Measurements from ENCODE around the gene PPAT. TPM values are rescaled to one million over a fixed set of nuclear protein-coding genes. Genes with fewer than 3 reads are reported as not detected.

The PPAT gene
- total and polyA plus RNA-seq, 11 donors = 0.65 to 6.5 (median 3.7) TPM

DNA sequence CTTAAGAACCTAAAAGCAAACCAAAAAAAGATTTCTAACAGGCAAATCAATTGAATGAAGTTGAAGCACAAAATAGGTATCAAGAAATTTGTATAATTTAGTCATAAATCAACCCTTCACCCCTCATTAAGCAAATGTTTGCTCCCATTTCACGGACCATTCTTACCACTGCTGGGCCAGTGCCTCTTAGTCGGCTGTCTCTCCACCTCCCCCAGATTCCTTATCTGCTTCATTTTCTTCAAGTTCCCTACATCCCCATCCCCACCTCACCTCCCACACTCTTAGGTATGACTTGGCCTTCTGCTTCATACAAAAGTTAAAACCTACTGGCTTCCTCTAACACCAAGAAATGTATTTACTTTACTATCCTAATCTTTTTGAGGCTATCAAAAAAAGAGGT is 60.0 kb downstream of the PPAT start:
- intact Hi-C loops (cut with DNase I) = no loop called here
- Histone ChIP-seq H3K27ac (no peak overlapping the region), H3K36me3 (peaks cover 0 to 46% (median 28%) of the 10 kb centered on the region in 9 donors), H3K9me3 (no peaks in the 10 kb centered on the region), H3K27me3 (no peaks in the 10 kb centered on the region), H3K4me1 (peaks cover 0 to 6% (median 0%) of the 10 kb centered on the region in 12 donors), H3K4me3 (no peak overlapping the region)
- WGBS, 4 donors = 78 to 80% (median 78%) methylated on average over 2 of the region's 2 CpGs
- no peak for DNase-seq
- no peak for ATAC-seq
- TF ChIP-seq, protein P1, sequence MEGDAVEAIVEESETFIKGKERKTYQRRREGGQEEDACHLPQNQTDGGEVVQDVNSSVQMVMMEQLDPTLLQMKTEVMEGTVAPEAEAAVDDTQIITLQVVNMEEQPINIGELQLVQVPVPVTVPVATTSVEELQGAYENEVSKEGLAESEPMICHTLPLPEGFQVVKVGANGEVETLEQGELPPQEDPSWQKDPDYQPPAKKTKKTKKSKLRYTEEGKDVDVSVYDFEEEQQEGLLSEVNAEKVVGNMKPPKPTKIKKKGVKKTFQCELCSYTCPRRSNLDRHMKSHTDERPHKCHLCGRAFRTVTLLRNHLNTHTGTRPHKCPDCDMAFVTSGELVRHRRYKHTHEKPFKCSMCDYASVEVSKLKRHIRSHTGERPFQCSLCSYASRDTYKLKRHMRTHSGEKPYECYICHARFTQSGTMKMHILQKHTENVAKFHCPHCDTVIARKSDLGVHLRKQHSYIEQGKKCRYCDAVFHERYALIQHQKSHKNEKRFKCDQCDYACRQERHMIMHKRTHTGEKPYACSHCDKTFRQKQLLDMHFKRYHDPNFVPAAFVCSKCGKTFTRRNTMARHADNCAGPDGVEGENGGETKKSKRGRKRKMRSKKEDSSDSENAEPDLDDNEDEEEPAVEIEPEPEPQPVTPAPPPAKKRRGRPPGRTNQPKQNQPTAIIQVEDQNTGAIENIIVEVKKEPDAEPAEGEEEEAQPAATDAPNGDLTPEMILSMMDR (IDR thresholded peaks at IDR 0.05) = no peak
- no peak for TF ChIP-seq POLR2A (IDR thresholded peaks at IDR 0.05)

DNA sequence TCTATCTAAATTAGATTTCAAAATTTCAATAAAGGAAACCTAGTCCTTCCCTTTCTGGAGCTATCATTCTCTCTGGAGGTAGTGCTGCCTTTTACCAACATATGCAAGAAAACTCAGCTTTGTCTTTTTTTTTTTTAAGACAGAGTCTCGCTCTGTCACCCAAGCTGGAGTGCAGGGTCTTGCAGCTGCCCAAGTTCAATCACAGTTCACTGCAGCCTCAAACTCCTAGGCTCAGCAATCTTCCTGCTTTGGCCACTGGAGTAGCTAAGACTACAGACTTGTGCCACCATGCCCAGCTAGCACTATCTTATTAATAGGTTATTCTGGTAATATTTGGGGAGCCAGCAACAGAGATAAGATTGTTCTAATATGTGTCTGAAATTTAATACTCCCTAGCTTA is 60.5 kb downstream of the PPAT start:
- H3K4me3 ChIP-seq = no peak overlapping the region
- TF ChIP-seq POLR2A (IDR thresholded peaks at IDR 0.05) = no peak
- TF ChIP-seq, protein P1 (IDR thresholded peaks at IDR 0.05) = no peak
- ATAC-seq = no peak
- H3K27me3 ChIP-seq = no peaks in the 10 kb centered on the region
- 87 to 98% (median 88%) methylated on average over 1 of the region's 1 CpG for whole genome bisulfite sequencing, 4 donors
- H3K36me3 ChIP-seq = peaks cover 0 to 44% (median 28%) of the 10 kb centered on the region in 9 donors
- peaks cover 0 to 6% (median 0%) of the 10 kb centered on the region in 12 donors for H3K4me1 ChIP-seq
- DNase-seq = no peak
- intact Hi-C loops (cut with DNase I) = no loop called here
- no peak overlapping the region for H3K27ac ChIP-seq
- no peaks in the 10 kb centered on the region for H3K9me3 ChIP-seq

DNA sequence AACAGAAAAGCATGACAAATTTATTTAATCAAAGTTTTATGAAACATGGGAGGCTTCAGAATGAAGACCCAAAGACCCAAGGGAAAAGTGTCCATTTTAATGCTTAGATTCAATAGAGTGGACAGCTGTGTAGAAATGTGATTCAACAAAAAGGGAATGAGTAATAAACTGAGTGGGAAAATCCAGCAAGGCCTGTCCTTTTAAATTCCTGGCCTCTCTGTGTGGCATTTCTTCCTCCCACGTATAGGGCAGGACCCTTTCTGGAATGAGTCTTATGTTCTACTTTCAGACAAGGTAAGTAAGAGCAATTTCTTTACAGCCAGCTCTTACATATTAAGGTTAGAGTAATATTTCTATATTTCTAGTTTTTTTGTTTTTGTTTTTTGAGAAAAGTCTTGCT is 62.6 kb downstream of the PPAT start:
- ATAC-seq = no peak
- Histone ChIP-seq H3K4me3 (no peak overlapping the region), H3K27ac (no peak overlapping the region), H3K27me3 (no peaks in the 10 kb centered on the region), H3K9me3 (no peaks in the 10 kb centered on the region), H3K36me3 (peaks cover 0 to 43% (median 31%) of the 10 kb centered on the region in 9 donors), H3K4me1 (peaks cover 0 to 6% (median 0%) of the 10 kb centered on the region in 12 donors)
- intact Hi-C loops (cut with DNase I) = no loop called here
- 0 to 86% (median 21%) methylated on average over 1 of the region's 1 CpG for WGBS, 4 donors
- TF ChIP-seq, protein P1 (IDR thresholded peaks at IDR 0.05) = no peak
- TF ChIP-seq POLR2A (IDR thresholded peaks at IDR 0.05) = no peak
- DNase-seq = no peak

DNA sequence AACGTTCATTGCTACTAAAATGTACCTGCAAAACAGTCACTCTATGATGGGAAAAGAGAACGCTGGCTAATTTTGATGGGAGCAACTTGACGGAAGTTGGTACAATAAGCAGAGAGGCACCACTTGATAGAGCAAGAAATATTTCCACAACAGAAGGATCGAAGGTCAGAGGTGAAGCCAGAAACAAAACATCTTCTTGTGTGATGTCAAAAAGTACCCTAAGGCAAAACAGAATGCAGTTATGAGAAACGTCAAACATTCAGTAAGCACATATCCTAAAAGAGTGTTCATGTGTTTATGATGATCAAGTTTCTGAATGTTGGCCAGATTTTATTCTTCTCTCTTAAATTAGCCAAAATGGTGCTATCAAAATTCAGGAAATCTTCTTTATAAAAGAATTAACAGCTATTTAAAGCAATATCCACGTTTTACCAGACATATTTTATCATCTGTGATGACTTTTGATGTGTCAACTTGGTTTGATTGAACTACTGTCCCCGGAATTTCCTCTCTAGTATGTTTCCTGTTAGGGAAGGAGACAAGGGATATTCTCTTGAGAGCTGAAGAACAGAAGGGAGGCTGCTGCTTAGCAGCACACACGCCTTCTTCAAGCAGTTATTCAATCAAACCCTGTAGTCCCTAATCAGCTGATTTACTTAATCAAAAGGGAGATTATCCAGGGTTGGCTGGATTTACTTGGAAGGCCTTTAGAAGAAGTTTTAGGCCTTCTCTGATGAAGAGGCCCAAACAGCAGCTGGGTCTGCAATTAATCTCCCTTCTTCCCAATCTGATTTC is 63.8 kb downstream of the PPAT start:
- TF ChIP-seq POLR2A (IDR thresholded peaks at IDR 0.05) = no peak
- TF ChIP-seq, protein P1 (IDR thresholded peaks at IDR 0.05) = no peak
- Histone ChIP-seq H3K27ac (peak overlapping the region in 1 of 12 donors; percentile 25), H3K36me3 (peaks cover 0 to 36% (median 22%) of the 10 kb centered on the region in 9 donors), H3K4me3 (no peak overlapping the region), H3K4me1 (peaks cover 0 to 6% (median 0%) of the 10 kb centered on the region in 12 donors), H3K27me3 (no peaks in the 10 kb centered on the region), H3K9me3 (no peaks in the 10 kb centered on the region)
- WGBS, 4 donors = 54 to 73% (median 66%) methylated on average over 8 of the region's 8 CpGs
- intact Hi-C loops (cut with DNase I) = no loop called here
- DNase-seq (no peak), ATAC-seq (no peak)

Data from heart left ventricle (tissue), 16 donors.